A673 (cell line): ENCODE results near the gene GMFB.

Experiments
- CTCF ChIP-seq: fragments of 300-800, 200-600 bp; sonication (generic); conservative IDR thresholded peaks from 2 replicates; pipeline ENCODE4 v1.5.1; 2017; ENCODE audit warnings: low read depth, mild to moderate bottlenecking, antibody characterized with exemption, low read length, moderate library complexity, mixed read lengths
- EZH2 ChIP-seq: fragments of 200-600 bp; sonication (generic); IDR thresholded peaks from 2 replicates; pipeline ENCODE4 v1.6.1; 2017; ENCODE audit warnings: borderline replicate concordance, low read depth, mild to moderate bottlenecking, mixed read lengths, antibody characterized with exemption, low read length; ENCODE audit not compliant: poor library complexity, severe bottlenecking

- TF ChIP-seq CTCF (no peak), EZH2 (no peak)
These were observed 9.3 kb upstream of the GMFB start for GRCh38 chr14:54498095-54498531.
